ENCODE data around the gene ZIM2. TPM values are rescaled to one million over a fixed set of nuclear protein-coding genes. Genes with fewer than 3 reads are reported as not detected.

ZIM2 gene
- total RNA-seq, 1 experiment from 2014 or later: not detected

DNA sequence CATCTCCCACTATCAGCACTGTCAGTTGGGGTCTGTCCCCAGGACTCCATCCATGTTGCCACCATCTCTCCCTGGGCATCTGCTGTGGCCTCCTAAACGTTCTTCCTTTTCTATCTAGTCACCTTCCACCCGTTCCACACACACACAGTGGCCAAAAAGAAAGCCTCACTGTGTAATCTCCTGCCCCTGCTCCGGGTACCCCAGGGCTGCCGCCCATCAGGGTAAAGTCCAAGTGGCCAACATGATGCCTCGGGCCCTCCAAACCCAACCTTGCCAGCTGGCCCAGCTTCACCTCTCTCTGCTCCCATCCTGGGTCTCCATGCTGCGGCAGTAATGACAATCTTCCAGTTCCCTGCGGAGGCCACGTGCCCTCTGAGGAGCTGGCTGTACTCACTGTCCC lies 29.4 kb upstream of the ZIM2 start:
- BruUV-seq (replicated peaks): no TSS peak
- no peak overlapping the region for H3K4me3 ChIP-seq (replicated peaks in 1 of 2; ENCODE audit: low read depth in 1 of 2, low read length in 2 of 2)
- DNase-seq (ENCODE audit: low read depth, low spot score): no peak
- no peak overlapping the region for H3K27ac ChIP-seq (ENCODE audit: low read depth, low read length)
- no peaks in the 10 kb centered on the region for H4K20me1 ChIP-seq (ENCODE audit: insufficient read depth)
- no peak overlapping the region for H3K4me2 ChIP-seq (ENCODE audit: low read length)
- no peaks in the 10 kb centered on the region for H3K36me3 ChIP-seq (ENCODE audit: control insufficient read depth in 1 of 2, insufficient read depth in 2 of 2, low read length in 2 of 2)
- H3K9me2 ChIP-seq (ENCODE audit: insufficient read depth): no peaks in the 10 kb centered on the region
- ChIA-PET RAD21 (ENCODE audit: low non-redundant PET in 1 of 2, low total read pairs in 2 of 2, uncharacterized antibody in 2 of 2, unreplicated experiment in 2 of 2) (no interaction called here), POLR2A (no interaction called here), CTCF (no interaction called here)
- no peak overlapping the region for H3K9ac ChIP-seq (ENCODE audit: low read length)
- intact Hi-C loops (cut with micrococcal nuclease): no loop called here
- no peaks in the 10 kb centered on the region for H3K79me2 ChIP-seq (ENCODE audit: insufficient read depth, low read length)
- TF ChIP-seq CBX3 (IDR thresholded peaks at IDR 0.05; ENCODE audit: low read depth): no peak
- TF ChIP-seq YY1 (IDR thresholded peaks at IDR 0.05; ENCODE audit: extremely low read depth, insufficient replicate concordance, low read depth, low read length): no peak
- TF ChIP-seq EZH2phosphoT487 (IDR thresholded peaks at IDR 0.05; ENCODE audit: borderline replicate concordance): no peak
- TF ChIP-seq, protein P1, sequence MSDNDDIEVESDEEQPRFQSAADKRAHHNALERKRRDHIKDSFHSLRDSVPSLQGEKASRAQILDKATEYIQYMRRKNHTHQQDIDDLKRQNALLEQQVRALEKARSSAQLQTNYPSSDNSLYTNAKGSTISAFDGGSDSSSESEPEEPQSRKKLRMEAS (IDR thresholded peaks at IDR 0.05): no peak
- no peak for TF ChIP-seq SIN3A (IDR thresholded peaks at IDR 0.05; ENCODE audit: low read depth)
- TF ChIP-seq FOSL1 (IDR thresholded peaks at IDR 0.05; ENCODE audit: low read depth): no peak
- TF ChIP-seq, protein P2, sequence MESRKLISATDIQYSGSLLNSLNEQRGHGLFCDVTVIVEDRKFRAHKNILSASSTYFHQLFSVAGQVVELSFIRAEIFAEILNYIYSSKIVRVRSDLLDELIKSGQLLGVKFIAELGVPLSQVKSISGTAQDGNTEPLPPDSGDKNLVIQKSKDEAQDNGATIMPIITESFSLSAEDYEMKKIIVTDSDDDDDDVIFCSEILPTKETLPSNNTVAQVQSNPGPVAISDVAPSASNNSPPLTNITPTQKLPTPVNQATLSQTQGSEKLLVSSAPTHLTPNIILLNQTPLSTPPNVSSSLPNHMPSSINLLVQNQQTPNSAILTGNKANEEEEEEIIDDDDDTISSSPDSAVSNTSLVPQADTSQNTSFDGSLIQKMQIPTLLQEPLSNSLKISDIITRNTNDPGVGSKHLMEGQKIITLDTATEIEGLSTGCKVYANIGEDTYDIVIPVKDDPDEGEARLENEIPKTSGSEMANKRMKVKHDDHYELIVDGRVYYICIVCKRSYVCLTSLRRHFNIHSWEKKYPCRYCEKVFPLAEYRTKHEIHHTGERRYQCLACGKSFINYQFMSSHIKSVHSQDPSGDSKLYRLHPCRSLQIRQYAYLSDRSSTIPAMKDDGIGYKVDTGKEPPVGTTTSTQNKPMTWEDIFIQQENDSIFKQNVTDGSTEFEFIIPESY (IDR thresholded peaks at IDR 0.05; ENCODE audit: extremely low read depth, insufficient replicate concordance, low read length): no peak
- TF ChIP-seq POLR2A (IDR thresholded peaks at IDR 0.05; ENCODE audit: borderline replicate concordance, extremely low read depth, insufficient read depth, insufficient read length): no peak
- TF ChIP-seq SP1 (IDR thresholded peaks at IDR 0.05; ENCODE audit: low read depth): no peak
- H3K27me3 ChIP-seq (ENCODE audit: insufficient read depth, low read length): no peaks in the 10 kb centered on the region
- no peaks in the 10 kb centered on the region for H3K4me1 ChIP-seq (ENCODE audit: control insufficient read depth in 1 of 2, insufficient read depth in 2 of 2, low read length in 2 of 2)
- H3K9me3 ChIP-seq (ENCODE audit: control insufficient read depth in 1 of 2, insufficient read depth in 1 of 2, low read depth in 1 of 2, low read length in 2 of 2): peaks cover 11 to 36% of the 10 kb centered on the region in 2 experiments; a peak in 2 of 4 replicates
- no peak overlapping the region for H2AFZ ChIP-seq (ENCODE audit: low read depth, low read length, poor library complexity, severe bottlenecking)
- ATAC-seq: no peak

DNA sequence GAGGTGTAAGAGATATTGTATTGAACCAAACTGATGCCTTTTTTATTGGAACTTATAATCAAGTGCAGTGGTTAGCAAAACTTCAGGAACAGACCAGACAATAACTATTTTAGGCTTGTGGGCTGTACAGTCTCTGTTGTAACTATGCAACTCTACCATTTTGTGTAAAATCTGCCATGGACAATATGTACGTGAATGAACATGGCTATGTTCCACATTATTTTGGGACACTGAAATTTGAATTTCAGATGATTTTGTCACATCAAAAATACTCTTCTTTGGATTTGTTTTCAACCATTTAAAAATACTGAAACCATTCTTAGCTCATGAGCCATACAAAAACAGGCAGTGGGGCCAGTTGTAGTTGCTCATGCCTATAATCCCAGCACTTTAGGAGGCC lies 27.9 kb upstream of the ZIM2 start:
- ATAC-seq: no peak
- Histone ChIP-seq H3K9ac (ENCODE audit: low read length) (no peak overlapping the region), H2AFZ (ENCODE audit: low read depth, low read length, poor library complexity, severe bottlenecking) (no peak overlapping the region), H3K79me2 (ENCODE audit: insufficient read depth, low read length) (no peaks in the 10 kb centered on the region), H3K9me2 (ENCODE audit: insufficient read depth) (no peaks in the 10 kb centered on the region), H3K27ac (ENCODE audit: low read depth, low read length) (no peak overlapping the region), H4K20me1 (ENCODE audit: insufficient read depth) (no peaks in the 10 kb centered on the region), H3K4me1 (ENCODE audit: control insufficient read depth in 1 of 2, insufficient read depth in 2 of 2, low read length in 2 of 2) (no peaks in the 10 kb centered on the region), H3K4me3 (replicated peaks in 1 of 2; ENCODE audit: low read depth in 1 of 2, low read length in 2 of 2) (no peak overlapping the region), H3K4me2 (ENCODE audit: low read length) (no peak overlapping the region), H3K27me3 (ENCODE audit: insufficient read depth, low read length) (no peaks in the 10 kb centered on the region), H3K36me3 (ENCODE audit: control insufficient read depth in 1 of 2, insufficient read depth in 2 of 2, low read length in 2 of 2) (no peaks in the 10 kb centered on the region), H3K9me3 (ENCODE audit: control insufficient read depth in 1 of 2, insufficient read depth in 1 of 2, low read depth in 1 of 2, low read length in 2 of 2) (peaks cover 7 to 39% of the 10 kb centered on the region in 2 experiments; a peak in 2 of 4 replicates)
- DNase-seq (ENCODE audit: low read depth, low spot score): no peak
- RAD21 ChIA-PET (ENCODE audit: low non-redundant PET in 1 of 2, low total read pairs in 2 of 2, uncharacterized antibody in 2 of 2, unreplicated experiment in 2 of 2): no interaction called here
- no TSS peak for BruUV-seq (replicated peaks)
- intact Hi-C loops (cut with micrococcal nuclease): no loop called here
- POLR2A ChIA-PET: no interaction called here
- CTCF ChIA-PET: no interaction called here
- TF ChIP-seq ZFX (IDR thresholded peaks at IDR 0.05) (no peak), POLR2A (IDR thresholded peaks at IDR 0.05; ENCODE audit: borderline replicate concordance, extremely low read depth, insufficient read depth, insufficient read length) (no peak), EGR1 (IDR thresholded peaks at IDR 0.05; ENCODE audit: low read depth) (no peak), JUND (IDR thresholded peaks at IDR 0.05) (no peak), CBX3 (IDR thresholded peaks at IDR 0.05; ENCODE audit: low read depth) (no peak), SIN3A (IDR thresholded peaks at IDR 0.05; ENCODE audit: low read depth) (no peak), YY1 (IDR thresholded peaks at IDR 0.05; ENCODE audit: extremely low read depth, insufficient replicate concordance, low read depth, low read length) (no peak), CEBPB (IDR thresholded peaks at IDR 0.05; ENCODE audit: low read depth) (no peak), SP1 (IDR thresholded peaks at IDR 0.05; ENCODE audit: low read depth) (no peak), TCF7L2 (IDR thresholded peaks at IDR 0.05; ENCODE audit: borderline replicate concordance, extremely low read depth, insufficient read depth, insufficient read length) (no peak)
- TF ChIP-seq, protein P1 (IDR thresholded peaks at IDR 0.05): no peak
- TF ChIP-seq, protein P3, sequence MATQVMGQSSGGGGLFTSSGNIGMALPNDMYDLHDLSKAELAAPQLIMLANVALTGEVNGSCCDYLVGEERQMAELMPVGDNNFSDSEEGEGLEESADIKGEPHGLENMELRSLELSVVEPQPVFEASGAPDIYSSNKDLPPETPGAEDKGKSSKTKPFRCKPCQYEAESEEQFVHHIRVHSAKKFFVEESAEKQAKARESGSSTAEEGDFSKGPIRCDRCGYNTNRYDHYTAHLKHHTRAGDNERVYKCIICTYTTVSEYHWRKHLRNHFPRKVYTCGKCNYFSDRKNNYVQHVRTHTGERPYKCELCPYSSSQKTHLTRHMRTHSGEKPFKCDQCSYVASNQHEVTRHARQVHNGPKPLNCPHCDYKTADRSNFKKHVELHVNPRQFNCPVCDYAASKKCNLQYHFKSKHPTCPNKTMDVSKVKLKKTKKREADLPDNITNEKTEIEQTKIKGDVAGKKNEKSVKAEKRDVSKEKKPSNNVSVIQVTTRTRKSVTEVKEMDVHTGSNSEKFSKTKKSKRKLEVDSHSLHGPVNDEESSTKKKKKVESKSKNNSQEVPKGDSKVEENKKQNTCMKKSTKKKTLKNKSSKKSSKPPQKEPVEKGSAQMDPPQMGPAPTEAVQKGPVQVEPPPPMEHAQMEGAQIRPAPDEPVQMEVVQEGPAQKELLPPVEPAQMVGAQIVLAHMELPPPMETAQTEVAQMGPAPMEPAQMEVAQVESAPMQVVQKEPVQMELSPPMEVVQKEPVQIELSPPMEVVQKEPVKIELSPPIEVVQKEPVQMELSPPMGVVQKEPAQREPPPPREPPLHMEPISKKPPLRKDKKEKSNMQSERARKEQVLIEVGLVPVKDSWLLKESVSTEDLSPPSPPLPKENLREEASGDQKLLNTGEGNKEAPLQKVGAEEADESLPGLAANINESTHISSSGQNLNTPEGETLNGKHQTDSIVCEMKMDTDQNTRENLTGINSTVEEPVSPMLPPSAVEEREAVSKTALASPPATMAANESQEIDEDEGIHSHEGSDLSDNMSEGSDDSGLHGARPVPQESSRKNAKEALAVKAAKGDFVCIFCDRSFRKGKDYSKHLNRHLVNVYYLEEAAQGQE (IDR thresholded peaks at IDR 0.05; ENCODE audit: low read depth): no peak
